WERI-Rb-1 (cell line): ENCODE measurements around the gene CCDC18.

Experiments used
- DNase-seq: peaks from one replicate; pipeline ENCODE4 v3.0.0-alpha.2; 2020
- H3K27ac ChIP-seq: fragments of 250-450 bp; sonication (Bioruptor Pico); 2 replicates; pipeline ENCODE4 v1.5.1; 2020; ENCODE audit warnings: mild to moderate bottlenecking, moderate library complexity
- H3K27me3 ChIP-seq: fragments of 250-450 bp; sonication (Bioruptor Pico); 2 replicates; pipeline ENCODE4 v1.5.1; 2021; ENCODE audit warnings: mild to moderate bottlenecking, low read depth, moderate library complexity; ENCODE audit not compliant: insufficient read depth, severe bottlenecking
- H3K36me3 ChIP-seq: fragments of 250-450 bp; sonication (Bioruptor Pico); 2 replicates; pipeline ENCODE4 v1.5.1; 2020; ENCODE audit warnings: mild to moderate bottlenecking, moderate library complexity
- H3K4me3 ChIP-seq: 2 replicates; pipeline ENCODE4 v1.5.1; 2011; ENCODE audit warnings: low read depth, mild to moderate bottlenecking, control low read depth, low read length
- H3K9me3 ChIP-seq: fragments of 250-450 bp; sonication (Bioruptor Pico); 2 replicates; pipeline ENCODE4 v1.5.1; 2021; ENCODE audit warnings: mild to moderate bottlenecking, moderate library complexity; ENCODE audit not compliant: severe bottlenecking
- CTCF ChIP-seq: IDR thresholded peaks from 2 replicates; pipeline ENCODE4 v1.5.1; 2011; ENCODE audit warnings: low read depth, mild to moderate bottlenecking, control low read depth, inconsistent platforms, low read length

The CCDC18 gene

DNA sequence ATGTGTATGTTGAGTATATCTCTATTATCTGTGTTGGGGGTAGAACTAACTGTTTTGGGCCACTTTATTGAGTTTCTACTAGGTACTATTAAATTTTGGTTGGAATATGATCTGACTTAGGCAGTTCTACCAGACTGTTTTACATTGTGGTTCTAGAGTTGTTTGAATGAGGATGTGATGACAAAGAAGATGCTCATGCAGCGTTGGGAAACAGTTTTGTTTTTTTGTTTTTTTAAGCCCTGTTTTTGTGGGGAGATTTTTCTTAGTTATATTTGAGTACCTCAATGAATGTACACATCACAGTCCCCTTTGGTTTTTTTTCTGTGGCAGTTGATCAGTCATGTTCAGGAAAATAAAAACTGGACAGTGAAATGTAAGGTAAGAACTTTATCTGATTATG, 40.4 kb upstream of the CCDC18 start:
- Histone ChIP-seq H3K9me3 (no peaks in the 10 kb centered on the region), H3K4me3 (no peak overlapping the region), H3K27me3 (no peaks in the 10 kb centered on the region), H3K27ac (no peak overlapping the region), H3K36me3 (peaks cover 44% of the 10 kb centered on the region)
- DNase-seq = no peak
- no peak for TF ChIP-seq CTCF

DNA sequence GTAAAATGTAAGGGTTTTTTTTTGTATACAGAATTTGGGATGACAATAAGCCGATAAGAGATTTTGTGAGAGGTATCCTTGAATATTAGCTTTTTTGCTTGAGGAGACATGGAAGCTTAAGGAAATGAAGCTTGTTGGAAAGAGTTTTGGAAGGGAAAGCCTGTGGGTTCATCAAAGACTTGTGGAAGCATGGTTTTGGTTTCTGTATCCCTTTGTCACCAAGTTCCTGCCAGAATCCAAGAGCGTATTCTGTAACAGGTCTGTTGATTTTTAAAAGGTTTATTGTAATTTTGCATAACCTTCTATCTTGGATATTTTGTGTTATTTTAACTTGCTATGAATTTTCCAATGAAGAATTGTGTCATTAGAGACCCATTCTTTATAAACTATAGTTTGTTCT, 38.4 kb upstream of the CCDC18 start:
- TF ChIP-seq CTCF = no peak
- Histone ChIP-seq H3K9me3 (no peaks in the 10 kb centered on the region), H3K4me3 (no peak overlapping the region), H3K27me3 (no peaks in the 10 kb centered on the region), H3K36me3 (peaks cover 25% of the 10 kb centered on the region), H3K27ac (no peak overlapping the region)
- DNase-seq = no peak

- H3K27ac ChIP-seq = no peak overlapping the region
- no peaks in the 10 kb centered on the region for H3K27me3 ChIP-seq
- H3K4me3 ChIP-seq = no peak overlapping the region
- peaks cover 16% of the 10 kb centered on the region for H3K36me3 ChIP-seq
- TF ChIP-seq CTCF = no peak
- no peak for DNase-seq
- no peaks in the 10 kb centered on the region for H3K9me3 ChIP-seq
Measured at GRCh38 chr1:93143136-93143535, 37.4 kb upstream of the CCDC18 start.

DNA sequence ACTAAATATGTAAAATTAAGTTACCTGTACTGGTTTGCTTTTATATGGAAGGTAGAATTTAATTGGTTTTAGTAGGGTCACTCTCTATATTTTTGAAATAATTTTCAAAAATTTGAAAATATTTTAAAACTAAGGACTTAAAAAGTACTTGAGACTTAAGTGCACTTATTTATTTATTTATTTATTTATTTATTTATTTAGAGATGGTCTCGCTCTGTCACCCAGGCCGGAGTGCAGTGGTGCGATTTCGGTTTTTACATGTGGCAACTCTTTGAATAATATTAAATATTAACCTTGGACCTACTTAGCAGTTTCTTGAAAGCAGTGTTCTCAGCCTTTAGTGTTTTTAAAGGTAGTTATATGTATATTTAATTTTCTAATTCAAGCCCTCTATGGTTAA, 36.8 kb upstream of the CCDC18 start:
- Histone ChIP-seq H3K27ac (no peak overlapping the region), H3K9me3 (no peaks in the 10 kb centered on the region), H3K36me3 (peaks cover 12% of the 10 kb centered on the region), H3K27me3 (no peaks in the 10 kb centered on the region), H3K4me3 (no peak overlapping the region)
- no peak for DNase-seq
- TF ChIP-seq CTCF = no peak

DNA sequence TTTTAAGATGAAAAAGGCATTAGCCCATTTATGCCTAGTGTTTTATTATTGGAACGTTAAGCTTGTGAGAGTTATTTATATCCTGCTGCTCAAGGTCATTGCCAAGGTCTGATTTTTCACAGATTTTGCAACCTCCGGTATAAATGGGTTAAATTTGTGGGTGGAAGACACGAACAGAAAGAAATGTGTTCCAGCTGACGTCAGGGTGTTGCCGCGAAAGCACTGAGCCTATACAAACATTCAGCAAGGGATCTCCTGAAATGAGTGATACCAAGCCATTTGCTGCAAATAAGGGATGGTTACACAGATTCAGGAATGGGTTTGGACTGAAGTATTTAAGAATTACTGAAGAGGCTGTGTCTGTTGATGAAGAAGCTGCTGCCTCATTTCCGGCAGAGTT, 32.5 kb upstream of the CCDC18 start:
- Histone ChIP-seq H3K4me3 (no peak overlapping the region), H3K27ac (no peak overlapping the region), H3K36me3 (peaks cover 8% of the 10 kb centered on the region), H3K9me3 (no peaks in the 10 kb centered on the region), H3K27me3 (no peaks in the 10 kb centered on the region)
- DNase-seq = no peak
- no peak for TF ChIP-seq CTCF

GRCh38 chr1:93150729-93151128, 29.8 kb upstream of the CCDC18 start:
- Histone ChIP-seq H3K9me3 (no peaks in the 10 kb centered on the region), H3K27ac (no peak overlapping the region), H3K4me3 (no peak overlapping the region), H3K27me3 (no peaks in the 10 kb centered on the region), H3K36me3 (peaks cover 20% of the 10 kb centered on the region)
- DNase-seq = no peak
- TF ChIP-seq CTCF = no peak
